Measurements from ENCODE around the gene ECT2.

- no peak for TF ChIP-seq POLR2AphosphoS5 (IDR thresholded peaks at IDR 0.05)
- TF ChIP-seq CTCF (IDR thresholded peaks at IDR 0.05) = no peak
- no peak for TF ChIP-seq POLR2A (IDR thresholded peaks at IDR 0.05)
- TF ChIP-seq EP300 (IDR thresholded peaks at IDR 0.05) = no peak
These were observed 46.5 kb upstream of the ECT2 start for GRCh38 chr3:172704001-172704400.
